MM.1S (cell line): ENCODE results near the gene EOLA1.

Experiments used
- CTCF ChIP-seq: fragments of 300-600 bp; sonication (generic); IDR thresholded peaks from 2 replicates; pipeline ENCODE4 v1.5.1; 2016; ENCODE audit warnings: antibody characterized with exemption, low read length, mixed read lengths
- EZH2 ChIP-seq: fragments of 300-600 bp; sonication (generic); optimal IDR thresholded peaks from 2 replicates; pipeline ENCODE3; 2017; ENCODE audit warnings: low read depth, mild to moderate bottlenecking, antibody characterized with exemption, low read length, mixed read lengths

- TF ChIP-seq CTCF (no peak), EZH2 (no peak)
These were observed 17.9 kb upstream of the EOLA1 start for GRCh38 chrX:149522916-149523315.
